H1 (cell line): ENCODE measurements around the gene QDPR.

Experiments
- EP300 ChIP-seq, 2 experiments: IDR thresholded peaks; 1 replicate in 1 of 2; 2 replicates in 1 of 2; pipeline ENCODE4 v1.6.1; 2011 to 2012; ENCODE audit warnings: low read depth in 2 of 2, low read length in 2 of 2, mild to moderate bottlenecking in 2 of 2, borderline replicate concordance in 1 of 2, inconsistent platforms in 1 of 2, moderate library complexity in 1 of 2
- EZH2 ChIP-seq: fragments of 200-600 bp; sonication (generic); IDR thresholded peaks from 2 replicates; pipeline ENCODE4 v1.7.1; 2012; ENCODE audit warnings: low read depth, mild to moderate bottlenecking, moderate library complexity, low read length, inconsistent platforms; ENCODE audit not compliant: severe bottlenecking
- JUND ChIP-seq: IDR thresholded peaks from 2 replicates; pipeline ENCODE4 v1.6.1; 2011; ENCODE audit warnings: mild to moderate bottlenecking, improper control_type of control experiment, low read length
- SRF ChIP-seq: IDR thresholded peaks from 2 replicates; pipeline ENCODE4 v1.6.1; 2011; ENCODE audit warnings: mild to moderate bottlenecking, low read depth, low read length, moderate library complexity
- TF ChIP-seq, protein P1 (sequence below), 3 experiments: IDR thresholded peaks; 1 replicate in 2 of 3; 2 replicates in 1 of 3; pipeline versions ENCODE4 v1.5.1 to v1.6.1; 2011; ENCODE audit warnings: low read length in 3 of 3, mild to moderate bottlenecking in 3 of 3, inconsistent platforms in 2 of 3, low read depth in 1 of 3, moderate library complexity in 1 of 3; ENCODE audit not compliant: insufficient read depth in 1 of 3; ENCODE audit errors: control extremely low read depth in 1 of 3

DNA sequence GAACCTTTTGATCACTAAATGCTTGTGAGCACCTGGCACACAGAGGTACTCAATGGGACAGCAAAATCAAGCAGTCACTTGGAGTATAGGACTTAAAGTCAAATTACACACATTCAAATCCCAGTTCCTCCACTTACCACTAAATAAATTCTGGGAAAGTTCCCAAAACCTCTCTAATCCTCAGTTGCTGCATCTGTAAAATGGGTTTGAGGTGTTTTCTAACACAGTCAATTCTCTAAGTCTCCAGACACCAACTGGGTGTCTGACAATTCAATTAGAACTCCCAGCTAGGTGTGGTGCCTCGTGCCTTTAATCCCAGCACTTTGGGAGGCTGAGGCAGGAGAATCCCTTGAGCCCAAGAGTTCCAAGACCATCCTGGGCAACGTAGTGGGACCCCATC lies 19.0 kb downstream of the QDPR start:
- TF ChIP-seq SRF (no peak), JUND (no peak), EZH2 (no peak), EP300 (IDR thresholded peaks at IDR 0.05; ENCODE audit: borderline replicate concordance in 1 of 2, low read depth in 2 of 2, low read length in 2 of 2) (no peak)
- TF ChIP-seq, protein P1, sequence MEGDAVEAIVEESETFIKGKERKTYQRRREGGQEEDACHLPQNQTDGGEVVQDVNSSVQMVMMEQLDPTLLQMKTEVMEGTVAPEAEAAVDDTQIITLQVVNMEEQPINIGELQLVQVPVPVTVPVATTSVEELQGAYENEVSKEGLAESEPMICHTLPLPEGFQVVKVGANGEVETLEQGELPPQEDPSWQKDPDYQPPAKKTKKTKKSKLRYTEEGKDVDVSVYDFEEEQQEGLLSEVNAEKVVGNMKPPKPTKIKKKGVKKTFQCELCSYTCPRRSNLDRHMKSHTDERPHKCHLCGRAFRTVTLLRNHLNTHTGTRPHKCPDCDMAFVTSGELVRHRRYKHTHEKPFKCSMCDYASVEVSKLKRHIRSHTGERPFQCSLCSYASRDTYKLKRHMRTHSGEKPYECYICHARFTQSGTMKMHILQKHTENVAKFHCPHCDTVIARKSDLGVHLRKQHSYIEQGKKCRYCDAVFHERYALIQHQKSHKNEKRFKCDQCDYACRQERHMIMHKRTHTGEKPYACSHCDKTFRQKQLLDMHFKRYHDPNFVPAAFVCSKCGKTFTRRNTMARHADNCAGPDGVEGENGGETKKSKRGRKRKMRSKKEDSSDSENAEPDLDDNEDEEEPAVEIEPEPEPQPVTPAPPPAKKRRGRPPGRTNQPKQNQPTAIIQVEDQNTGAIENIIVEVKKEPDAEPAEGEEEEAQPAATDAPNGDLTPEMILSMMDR (IDR thresholded peaks at IDR 0.05; ENCODE audit: control extremely low read depth in 1 of 3, insufficient read depth in 1 of 3, low read depth in 1 of 3, low read length in 3 of 3), result no peak
